HG03039 (cell line): ENCODE measurements around the gene TEAD1.

ENCODE experiments used
- ATAC-seq: cut with Tn5 transposase; IDR thresholded peaks from one replicate; pipeline ENCODE4 v1.9.1; 2021; ENCODE audit warnings: mild to moderate bottlenecking, moderate library complexity; ENCODE audit not compliant: unreplicated experiment

The TEAD1 gene

DNA sequence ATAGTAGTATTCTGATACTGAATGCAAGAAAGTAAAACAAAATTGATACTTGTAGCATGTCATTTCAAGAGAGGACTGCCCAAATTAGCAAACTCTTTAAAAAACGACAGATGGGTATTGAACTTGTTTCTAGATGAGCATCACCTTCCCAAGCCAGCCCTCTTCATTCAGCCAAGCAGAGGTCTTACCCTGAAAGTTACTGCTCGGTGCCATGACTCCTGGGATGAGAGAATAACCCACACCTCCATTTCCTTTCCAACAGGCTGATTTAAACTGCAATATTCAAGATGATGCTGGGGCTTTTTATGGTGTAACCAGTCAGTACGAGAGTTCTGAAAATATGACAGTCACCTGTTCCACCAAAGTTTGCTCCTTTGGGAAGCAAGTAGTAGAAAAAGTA, 250.4 kb downstream of the TEAD1 start:
- no peak for ATAC-seq

DNA sequence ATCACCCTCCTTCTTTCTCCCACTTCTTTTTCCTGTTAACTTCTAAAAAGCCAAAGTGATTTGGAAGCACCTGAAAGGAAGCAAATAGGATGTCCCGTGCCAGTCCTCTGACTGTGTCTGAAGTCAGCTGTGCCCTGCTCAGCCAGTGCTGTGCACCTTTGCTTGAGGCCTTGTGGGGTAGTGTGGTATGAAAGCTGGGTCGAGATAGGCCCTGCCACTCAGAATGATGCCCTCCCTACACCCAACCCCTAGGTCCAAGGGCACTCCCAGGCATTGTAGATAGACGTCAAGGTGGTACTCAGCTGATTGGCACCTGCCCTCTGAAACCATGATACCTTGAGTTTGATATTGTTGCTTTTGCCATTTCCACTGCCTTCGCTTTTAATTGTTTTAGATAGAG, 251.3 kb downstream of the TEAD1 start:
- no peak for ATAC-seq

DNA sequence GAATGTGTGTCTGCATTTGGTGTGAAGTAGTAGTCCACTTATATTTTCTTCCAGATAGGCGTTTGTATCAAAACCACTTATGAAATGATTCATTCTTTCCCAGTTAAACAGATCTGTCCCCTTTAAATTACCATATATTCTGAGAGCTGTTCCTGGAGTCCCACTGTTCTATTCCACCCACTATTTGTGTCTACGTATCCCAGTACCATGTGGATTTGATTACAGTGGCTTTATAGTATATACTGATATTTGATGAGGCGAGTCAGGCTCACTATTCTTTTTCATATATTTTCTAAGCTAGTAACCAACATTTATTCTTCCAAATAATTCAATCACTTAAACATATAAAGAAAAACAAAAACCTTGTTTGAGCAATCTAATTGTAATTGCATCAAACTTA, 253.0 kb downstream of the TEAD1 start:
- ATAC-seq, result no peak

DNA sequence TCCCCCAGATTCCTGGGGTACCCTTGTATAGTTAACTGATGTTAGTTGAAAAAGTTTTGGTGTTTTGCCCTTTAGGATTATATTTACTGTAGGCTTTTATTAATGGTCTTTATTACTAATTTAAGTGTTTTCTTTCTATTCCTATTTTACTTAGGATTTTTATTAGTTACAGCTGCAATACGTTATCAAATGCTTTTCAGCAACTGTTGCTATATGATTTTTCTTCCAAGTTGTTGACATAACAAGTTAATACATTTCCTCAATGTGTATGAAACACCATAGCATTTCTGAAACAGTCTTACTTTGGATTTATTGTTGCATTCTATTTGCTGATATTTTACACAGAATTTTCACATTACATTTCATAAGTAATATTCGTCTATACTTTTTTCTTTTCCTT, 253.7 kb downstream of the TEAD1 start:
- ATAC-seq, result no peak

DNA sequence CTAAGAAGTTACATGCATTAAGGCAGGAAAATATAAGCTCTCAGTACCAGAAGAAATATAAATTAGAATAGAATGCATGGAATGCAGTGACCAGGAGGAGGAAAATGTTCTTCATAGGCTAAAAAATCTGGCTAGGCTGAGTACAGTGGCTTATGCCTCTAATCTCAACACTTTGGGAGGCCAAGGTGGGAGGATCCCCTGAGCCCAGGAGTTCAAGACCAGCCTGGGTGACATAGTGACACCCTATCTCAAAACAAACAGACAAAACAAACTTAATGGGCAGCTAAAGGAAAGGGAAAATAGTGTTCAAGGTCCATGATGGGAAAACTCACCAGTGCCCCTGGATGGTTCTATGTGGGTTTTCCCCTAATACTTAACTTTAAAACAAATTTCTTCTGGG, 256.6 kb downstream of the TEAD1 start:
- ATAC-seq, result no peak

DNA sequence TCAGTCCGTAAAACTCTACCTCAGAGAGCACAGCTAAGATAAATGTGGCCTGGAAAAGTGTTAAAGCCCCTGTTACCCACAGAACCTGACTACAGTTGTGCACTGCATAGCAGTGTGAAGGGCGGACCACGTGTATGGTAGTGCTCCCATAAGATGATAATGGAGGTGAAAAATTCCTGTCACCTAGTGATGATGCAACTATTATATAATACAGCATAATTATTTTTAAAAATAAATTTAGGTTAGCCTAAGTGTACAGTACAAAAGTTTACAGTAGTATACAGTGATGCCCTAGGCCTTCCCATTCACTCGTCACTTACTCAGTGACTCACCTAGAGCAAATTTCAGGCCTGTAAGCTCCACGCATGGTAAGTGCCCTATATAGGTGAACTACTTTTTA, 258.3 kb downstream of the TEAD1 start:
- no peak for ATAC-seq

DNA sequence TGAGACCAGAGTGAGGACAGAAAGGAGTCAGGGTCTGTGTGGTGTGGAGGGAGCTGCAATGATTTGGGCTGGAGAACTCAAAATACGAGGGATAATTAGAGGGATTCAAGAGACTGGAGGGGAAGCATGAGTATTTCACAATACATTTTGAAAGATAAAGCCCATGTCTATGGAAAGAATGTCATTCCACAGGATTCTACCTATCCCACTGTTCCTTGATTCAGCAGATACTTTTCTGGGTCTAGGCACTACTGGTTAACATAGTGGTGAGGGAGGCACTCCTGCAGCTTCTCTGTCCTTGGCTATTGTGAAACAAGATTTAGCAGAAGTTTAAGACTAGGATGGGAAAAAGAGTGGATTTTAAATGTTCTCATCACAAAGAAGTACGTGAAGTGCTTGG, 262.0 kb downstream of the TEAD1 start:
- no peak for ATAC-seq

DNA sequence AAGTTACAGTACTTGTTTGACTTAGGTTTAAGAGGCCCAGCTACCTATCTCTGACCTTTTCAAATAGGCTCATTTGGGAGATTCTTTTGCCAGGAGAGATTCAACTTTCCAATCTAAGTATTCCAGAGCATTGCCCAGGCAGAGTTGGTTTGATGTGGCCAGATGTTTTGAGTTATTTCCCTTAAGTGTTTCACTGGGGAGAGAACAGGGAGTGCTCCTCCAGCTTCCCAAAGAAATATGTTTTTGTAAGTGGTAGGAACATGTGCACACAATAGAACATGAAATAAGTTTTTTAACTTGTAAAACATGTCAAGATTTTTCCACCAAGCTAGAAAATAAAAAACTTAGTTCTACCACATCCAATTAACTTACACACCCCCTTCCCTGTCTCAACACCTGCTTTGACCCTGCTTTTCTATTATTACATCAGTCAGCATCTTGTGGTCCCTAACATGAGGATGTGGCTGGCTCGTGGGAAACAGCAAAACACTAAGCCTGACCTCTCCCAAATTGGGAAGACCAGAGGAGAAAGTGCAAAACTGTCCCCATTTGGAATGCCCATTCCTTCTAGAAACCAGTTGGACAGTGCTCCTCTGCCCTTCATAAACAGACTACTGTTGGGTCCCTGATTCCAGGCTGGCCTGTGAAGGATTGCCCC, 264.5 kb downstream of the TEAD1 start:
- ATAC-seq, result no peak

DNA sequence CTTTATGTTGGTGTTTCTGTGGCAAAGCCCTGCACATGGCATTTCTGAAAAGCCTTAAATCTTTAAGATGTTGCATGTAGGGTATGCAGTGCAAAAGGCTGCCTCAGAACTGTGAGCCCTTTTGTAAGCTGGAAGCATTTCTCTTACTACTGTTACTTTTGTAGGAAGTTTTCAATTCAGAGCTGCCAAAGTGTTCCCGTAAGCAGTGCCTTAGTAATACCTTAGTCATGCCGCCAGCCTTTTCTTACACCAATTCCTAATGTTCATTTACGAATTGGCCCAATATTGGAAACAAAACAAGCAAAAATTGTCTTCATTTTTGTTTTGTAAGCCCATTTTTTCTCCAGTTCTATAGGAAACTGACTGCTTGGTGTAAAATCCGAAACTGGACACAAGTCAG, 267.4 kb downstream of the TEAD1 start:
- no peak for ATAC-seq

DNA sequence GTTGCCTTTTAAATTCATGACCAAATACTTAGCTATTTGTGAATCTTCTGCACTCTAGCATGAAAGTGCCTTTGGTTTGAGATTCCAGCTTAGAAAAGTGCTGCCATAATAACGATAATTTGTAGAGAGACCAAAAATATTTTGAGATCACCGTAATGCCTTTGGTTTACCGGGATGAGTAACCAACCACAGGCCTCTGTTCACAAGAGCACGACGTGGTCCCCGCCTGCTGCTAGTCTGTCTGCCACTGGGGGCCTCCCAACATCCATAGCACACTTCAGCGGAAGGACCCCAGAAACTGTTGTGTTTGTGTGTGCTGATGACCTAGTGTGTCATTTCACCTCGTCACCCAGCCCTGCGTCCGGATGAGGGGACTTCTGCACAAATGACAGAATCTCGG, 267.9 kb downstream of the TEAD1 start:
- no peak for ATAC-seq

DNA sequence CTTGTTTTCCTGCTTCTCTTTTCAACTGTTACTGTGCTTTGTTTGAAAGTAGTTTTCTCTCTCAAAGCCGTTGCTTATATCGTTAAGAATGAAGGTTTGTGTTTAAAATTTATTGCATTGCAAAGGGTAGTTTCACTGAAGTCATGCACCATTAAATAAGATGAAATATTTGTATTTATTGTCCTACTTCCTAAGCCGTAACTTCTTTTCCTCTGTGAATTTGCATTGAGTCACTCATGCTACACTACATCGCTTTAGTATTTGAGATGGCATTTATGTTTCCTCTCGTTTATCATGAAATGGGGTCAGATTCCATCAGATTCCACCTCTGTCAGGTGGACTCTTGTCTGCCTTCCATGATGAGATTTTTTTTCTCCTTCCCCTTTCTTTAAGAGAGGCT, 269.1 kb downstream of the TEAD1 start:
- ATAC-seq, result no peak

DNA sequence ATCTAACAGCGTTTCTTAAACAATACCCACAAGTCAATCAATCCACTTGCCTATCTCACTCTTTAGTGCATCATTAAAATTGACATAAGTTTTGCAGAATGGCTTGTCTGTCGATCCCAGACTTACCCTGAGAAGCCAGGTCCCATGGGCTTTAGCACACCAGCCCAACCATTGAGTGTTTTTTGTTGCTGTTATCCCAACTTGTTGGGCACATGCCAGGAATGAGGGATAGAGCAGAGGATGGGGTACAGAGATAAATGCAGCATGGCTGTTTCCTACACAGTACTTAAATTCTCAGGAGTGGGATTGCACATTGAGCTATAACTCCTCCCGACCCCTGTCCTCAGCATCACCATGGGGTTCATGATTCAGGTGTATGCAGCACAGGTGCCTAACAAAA, 270.7 kb downstream of the TEAD1 start:
- ATAC-seq, result no peak

DNA sequence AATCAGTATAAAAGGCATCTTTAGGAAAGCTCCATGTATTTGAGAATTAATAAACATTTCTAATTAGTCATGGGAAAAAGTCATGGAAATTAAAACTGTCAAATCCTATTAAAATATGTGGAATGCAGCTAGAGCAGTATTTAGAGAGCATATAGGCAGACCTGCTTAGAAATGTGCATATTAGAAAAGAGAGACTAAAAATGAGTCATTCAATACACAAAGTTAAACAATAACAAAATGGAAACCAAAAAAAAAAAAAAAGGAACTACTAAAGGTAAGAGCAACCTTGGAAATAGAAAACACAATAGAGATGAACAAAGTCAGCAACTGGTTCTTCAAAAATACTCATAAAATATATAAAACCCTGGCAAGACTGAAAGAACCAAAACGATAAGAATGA, 275.2 kb downstream of the TEAD1 start:
- no peak for ATAC-seq

DNA sequence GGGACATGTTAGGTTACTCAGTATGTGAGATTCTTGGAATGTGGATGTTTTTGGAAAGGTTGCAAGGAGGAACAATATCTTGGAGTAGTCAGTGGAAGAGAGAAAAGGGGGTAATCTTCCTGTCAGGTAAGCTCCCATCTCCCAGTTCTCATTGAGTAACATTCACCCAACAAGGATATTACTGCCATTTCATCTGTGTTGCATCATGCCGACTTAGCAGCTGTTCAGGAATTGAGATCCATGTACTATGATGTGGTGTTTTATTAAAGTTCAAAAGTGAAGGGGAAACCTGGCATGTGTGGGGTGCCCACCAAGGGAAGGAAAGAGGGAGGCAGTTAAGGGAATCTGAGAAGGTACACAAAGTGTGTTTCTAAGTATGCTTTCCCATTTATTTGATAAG, 276.4 kb downstream of the TEAD1 start:
- no peak for ATAC-seq

DNA sequence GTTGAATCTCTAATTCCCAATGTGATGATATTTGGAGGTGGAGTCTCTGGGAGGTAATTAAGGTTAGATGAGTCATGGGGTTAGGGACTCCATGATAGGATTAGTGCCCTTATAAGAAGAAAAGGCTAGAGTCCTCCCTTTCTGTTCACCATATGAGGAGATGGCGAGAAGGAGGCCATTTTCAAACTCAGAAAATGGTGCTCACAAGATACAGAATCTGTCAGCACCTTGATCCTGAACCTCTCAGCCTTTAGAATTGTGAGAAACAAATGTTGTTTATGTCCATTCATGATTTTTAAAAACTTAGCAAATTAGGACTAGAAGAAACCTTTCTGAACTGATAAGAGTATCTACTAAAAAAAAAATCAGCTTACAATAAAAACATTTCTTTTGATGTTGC, 277.2 kb downstream of the TEAD1 start:
- no peak for ATAC-seq

DNA sequence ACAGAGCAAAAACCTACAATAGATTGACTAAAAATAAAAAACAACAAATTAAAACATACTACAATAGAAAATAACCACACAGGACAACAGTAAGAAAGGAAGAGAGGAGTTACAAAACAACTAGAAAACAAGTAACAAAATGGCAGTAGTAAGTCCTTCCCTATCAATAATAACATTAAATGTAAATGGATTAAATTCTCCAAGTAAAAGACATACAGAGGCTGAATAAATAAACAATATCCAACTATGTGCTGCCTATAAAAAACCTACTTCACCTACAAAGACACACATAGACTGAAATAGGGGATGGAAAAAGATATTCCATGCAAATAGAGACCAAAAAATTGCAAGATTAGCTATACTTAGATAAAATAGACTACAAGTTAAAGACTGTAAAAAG, 277.9 kb downstream of the TEAD1 start:
- ATAC-seq, result no peak

DNA sequence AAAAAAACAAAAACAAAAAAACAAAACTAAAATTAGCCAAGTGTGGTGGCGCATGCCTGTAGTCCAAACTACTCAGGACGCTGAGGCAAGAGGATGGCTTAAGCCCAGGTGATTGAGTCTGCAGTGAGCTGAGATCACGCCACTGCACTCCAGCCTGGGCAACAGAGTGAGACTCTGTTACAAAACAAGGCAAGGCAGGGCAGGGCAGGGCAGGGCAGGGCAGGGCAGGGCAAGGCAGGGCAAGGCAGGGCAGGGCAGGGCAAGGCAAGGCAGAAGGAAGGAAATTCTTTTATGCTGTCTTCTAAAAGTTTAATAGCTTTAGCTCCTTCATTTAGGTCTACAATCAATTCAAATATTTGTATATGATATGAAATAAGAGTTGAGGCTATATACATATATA, 284.8 kb downstream of the TEAD1 start:
- ATAC-seq, result no peak

DNA sequence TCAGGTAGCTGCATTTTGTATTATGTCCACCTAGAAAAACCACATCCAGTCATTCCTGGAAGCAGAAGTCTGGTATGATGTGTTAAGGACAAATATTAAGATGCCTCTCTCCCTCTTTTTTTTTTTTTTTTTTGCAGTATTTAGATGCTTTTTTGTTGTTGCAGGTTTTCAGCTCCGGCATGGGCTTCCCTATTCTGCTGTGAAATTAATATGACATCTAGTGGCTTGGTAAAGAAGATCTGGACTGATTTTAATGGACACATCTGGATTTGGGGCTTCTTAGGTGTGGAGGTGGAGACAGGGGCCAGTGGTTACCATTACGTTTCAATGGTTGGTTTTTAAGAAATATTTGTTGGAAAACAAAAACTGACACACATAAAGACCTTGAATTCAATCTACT, 287.4 kb downstream of the TEAD1 start:
- no peak for ATAC-seq

DNA sequence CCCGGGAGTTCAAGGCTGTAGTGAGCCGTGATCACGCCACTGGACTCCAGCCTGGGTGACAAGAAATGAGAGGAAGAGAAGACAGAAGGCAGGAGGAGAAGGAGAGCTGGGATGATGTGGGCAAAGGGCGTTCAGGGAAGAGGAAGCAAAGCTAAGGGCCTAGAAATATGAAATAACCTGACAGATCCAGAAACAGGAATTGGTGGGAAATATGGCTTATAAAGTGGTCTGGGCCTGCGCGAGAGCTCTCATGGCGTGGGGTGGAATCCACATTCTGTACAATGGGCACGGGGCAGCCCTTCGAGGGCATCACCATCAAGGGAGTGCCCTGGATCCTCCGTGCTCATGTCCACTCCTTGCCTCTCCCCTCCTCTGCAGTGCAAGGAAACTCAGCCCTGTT, 288.1 kb downstream of the TEAD1 start:
- no peak for ATAC-seq

DNA sequence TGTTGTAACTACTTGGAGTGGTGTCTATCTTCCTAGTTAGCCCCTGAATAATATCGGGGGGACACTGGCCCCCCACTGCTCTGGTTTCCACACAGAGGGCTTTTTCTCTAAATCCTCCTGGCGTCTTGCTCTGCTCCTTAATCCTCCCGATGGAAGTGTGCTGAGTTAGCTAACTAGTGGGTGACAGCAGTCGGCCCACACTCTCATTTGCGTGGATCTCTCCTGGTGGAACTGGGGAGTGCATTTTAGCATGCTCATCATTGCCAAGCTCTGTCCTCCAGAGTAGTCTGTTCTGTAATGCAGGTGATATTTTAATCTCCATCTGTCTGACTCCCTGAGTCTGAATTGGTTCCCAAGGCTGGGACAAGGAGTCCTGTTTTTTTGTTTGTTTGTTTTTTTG, 288.8 kb downstream of the TEAD1 start:
- no peak for ATAC-seq

DNA sequence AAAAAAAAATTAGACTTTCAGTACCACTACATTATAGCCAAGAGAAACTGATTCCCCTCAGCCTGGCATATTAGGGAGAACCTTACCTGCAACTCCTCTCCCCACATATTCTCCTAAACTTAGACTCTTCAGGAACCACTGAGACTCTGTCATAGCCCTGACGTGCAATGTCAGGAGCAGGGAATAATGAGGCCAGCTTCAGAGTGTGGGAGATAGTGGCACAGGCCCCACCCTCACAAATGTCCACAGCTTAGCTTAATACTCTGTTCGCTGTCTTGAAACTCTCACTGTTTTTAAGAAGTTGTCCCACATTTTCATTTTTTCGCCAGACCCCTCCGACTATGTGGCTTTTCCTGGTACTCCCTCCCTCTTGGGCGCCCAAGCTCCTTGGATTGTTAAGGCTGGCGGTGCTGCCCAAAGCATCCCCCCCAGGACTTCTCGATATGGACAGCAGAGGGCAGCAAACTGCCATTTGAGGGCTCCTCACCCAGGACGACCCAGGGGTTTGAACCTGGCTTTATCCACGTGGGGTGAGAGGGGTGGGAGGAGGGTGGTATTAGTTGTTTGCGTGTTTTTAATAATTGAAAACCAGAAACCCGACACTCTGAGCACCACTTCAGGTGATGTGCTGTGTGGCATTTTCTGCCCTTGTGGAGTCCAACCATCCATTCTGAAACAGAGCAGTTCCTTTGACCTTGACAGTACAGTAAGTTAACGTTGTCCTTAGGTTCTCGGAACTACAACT, 289.7 kb downstream of the TEAD1 start:
- ATAC-seq, result peak; percentile 53

DNA sequence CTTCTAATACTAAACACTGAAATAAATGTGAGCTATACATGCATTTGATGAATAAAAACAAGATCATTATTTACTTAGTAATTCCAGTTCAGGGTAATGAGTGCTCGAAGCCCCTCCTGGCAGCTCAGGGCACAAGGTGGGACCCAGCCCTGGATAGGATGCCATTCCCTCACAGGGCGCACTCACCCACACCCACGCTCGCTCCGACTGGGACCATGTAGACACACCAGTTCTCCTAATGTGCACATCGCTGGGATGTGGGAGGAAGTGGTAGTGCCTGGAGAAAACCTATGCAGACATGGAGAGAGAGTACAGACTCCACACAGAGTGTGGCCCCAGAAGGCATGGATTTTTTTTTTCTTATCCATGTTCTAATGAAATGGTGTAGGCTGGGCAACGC, 290.4 kb downstream of the TEAD1 start:
- no peak for ATAC-seq

DNA sequence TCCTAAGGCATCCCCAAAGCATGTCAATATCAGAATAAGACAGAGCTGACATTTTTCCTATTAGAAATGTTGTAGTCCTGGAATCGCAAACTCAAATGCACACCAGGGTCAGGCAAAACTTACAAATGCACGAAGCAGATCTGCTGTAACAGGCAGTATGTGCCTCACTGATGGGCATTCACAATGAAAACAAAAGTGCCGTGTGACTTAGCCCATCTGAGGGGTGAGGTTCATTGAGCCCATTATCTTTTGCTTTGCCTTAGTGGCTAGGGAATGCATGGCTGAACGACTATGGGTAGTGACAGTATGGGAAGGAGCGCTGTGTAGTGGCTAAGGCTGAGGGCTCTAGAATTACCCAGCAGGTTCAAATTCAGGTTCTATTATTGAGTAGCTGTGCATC, 291.8 kb downstream of the TEAD1 start:
- ATAC-seq, result no peak
